ENCODE data around the gene PLCD3. TPM values are rescaled to one million over a fixed set of nuclear protein-coding genes. Genes with fewer than 3 reads are reported as not detected.

Gene PLCD3
- total RNA-seq, 2 experiments from 2014 or later, result 1.4 to 4.6 TPM

GRCh38 chr17:45139533-45139920 is 7.2 kb upstream of the PLCD3 start:
- Histone ChIP-seq H4K20me1 (ENCODE audit: insufficient read depth, low read length) (no peaks in the 10 kb centered on the region), H2AFZ (ENCODE audit: low read length) (no peak overlapping the region), H3K36me3 (ENCODE audit: insufficient read depth, low read length) (no peaks in the 10 kb centered on the region), H3K27ac (ENCODE audit: low read depth, low read length, poor library complexity, severe bottlenecking) (no peak overlapping the region), H3K79me2 (ENCODE audit: insufficient read depth, low read depth, low read length) (no peaks in the 10 kb centered on the region), H3K9me2 (ENCODE audit: insufficient read depth, low read length) (no peaks in the 10 kb centered on the region), H3K4me3 (ENCODE audit: low read depth, low read length, poor library complexity, severe bottlenecking) (no peak overlapping the region), H3K4me1 (ENCODE audit: insufficient read depth, low read length, poor library complexity, severe bottlenecking) (peaks cover 19% of the 10 kb centered on the region), H3K4me2 (ENCODE audit: low read length) (no peak overlapping the region), H3K9me3 (ENCODE audit: low read length) (no peaks in the 10 kb centered on the region)
- no peak for DNase-seq (ENCODE audit: low spot score)
- CTCF ChIA-PET (ENCODE audit: unreplicated experiment), result no interaction called here
- TSS peak; percentile 46 for BruUV-seq (replicated peaks)
- POLR2A ChIA-PET, result interaction anchor here (0.6 kb wide), 1 partner anchor 16 kb away, joined by 4 read pairs; no protein-coding TSS in a partner anchor
- intact Hi-C loops (cut with micrococcal nuclease; ENCODE audit: unreplicated experiment), result no loop called here
- no peak for TF ChIP-seq EZH2phosphoT487 (IDR thresholded peaks at IDR 0.05; ENCODE audit: borderline replicate concordance, low read depth, low read length)

- TF ChIP-seq EZH2phosphoT487 (IDR thresholded peaks at IDR 0.05; ENCODE audit: borderline replicate concordance, low read depth, low read length), result no peak
- TF ChIP-seq CTCF (conservative IDR thresholded peaks at IDR 0.05; ENCODE audit: low read length), result no peak
- Histone ChIP-seq H3K27ac (ENCODE audit: low read depth, low read length, poor library complexity, severe bottlenecking) (no peak overlapping the region), H3K4me1 (ENCODE audit: insufficient read depth, low read length, poor library complexity, severe bottlenecking) (peaks cover 16% of the 10 kb centered on the region), H3K9me3 (ENCODE audit: low read length) (no peaks in the 10 kb centered on the region), H3K4me2 (ENCODE audit: low read length) (no peak overlapping the region), H2AFZ (ENCODE audit: low read length) (no peak overlapping the region), H4K20me1 (ENCODE audit: insufficient read depth, low read length) (no peaks in the 10 kb centered on the region), H3K36me3 (ENCODE audit: insufficient read depth, low read length) (no peaks in the 10 kb centered on the region), H3K4me3 (ENCODE audit: low read depth, low read length, poor library complexity, severe bottlenecking) (no peak overlapping the region), H3K79me2 (ENCODE audit: insufficient read depth, low read depth, low read length) (no peaks in the 10 kb centered on the region), H3K9me2 (ENCODE audit: insufficient read depth, low read length) (no peaks in the 10 kb centered on the region)
- CTCF ChIA-PET (ENCODE audit: unreplicated experiment), result no interaction called here
- POLR2A ChIA-PET, result interaction anchor here (0.6 kb wide), 1 partner anchor 16 kb away, joined by 4 read pairs; no protein-coding TSS in a partner anchor
- no TSS peak for BruUV-seq (replicated peaks)
- no peak for DNase-seq (ENCODE audit: low spot score)
- intact Hi-C loops (cut with micrococcal nuclease; ENCODE audit: unreplicated experiment), result no loop called here
These were observed 6.7 kb upstream of the PLCD3 start for GRCh38 chr17:45138911-45139532.

- BruUV-seq (replicated peaks), result no TSS peak
- no peaks in the 10 kb centered on the region for H3K79me2 ChIP-seq (ENCODE audit: insufficient read depth, low read depth, low read length)
- ChIA-PET CTCF (ENCODE audit: unreplicated experiment) (no interaction called here), POLR2A (no interaction called here)
- no peaks in the 10 kb centered on the region for H3K9me3 ChIP-seq (ENCODE audit: low read length)
- H3K4me3 ChIP-seq (ENCODE audit: low read depth, low read length, poor library complexity, severe bottlenecking), result no peak overlapping the region
- H4K20me1 ChIP-seq (ENCODE audit: insufficient read depth, low read length), result no peaks in the 10 kb centered on the region
- no peak overlapping the region for H3K4me2 ChIP-seq (ENCODE audit: low read length)
- no peak overlapping the region for H3K27ac ChIP-seq (ENCODE audit: low read depth, low read length, poor library complexity, severe bottlenecking)
- TF ChIP-seq CTCF (conservative IDR thresholded peaks at IDR 0.05; ENCODE audit: low read length) (no peak), EZH2phosphoT487 (IDR thresholded peaks at IDR 0.05; ENCODE audit: borderline replicate concordance, low read depth, low read length) (no peak)
- intact Hi-C loops (cut with micrococcal nuclease; ENCODE audit: unreplicated experiment), result no loop called here
- no peak overlapping the region for H2AFZ ChIP-seq (ENCODE audit: low read length)
- DNase-seq (ENCODE audit: low spot score), result no peak
- no peaks in the 10 kb centered on the region for H3K9me2 ChIP-seq (ENCODE audit: insufficient read depth, low read length)
- peaks cover 15% of the 10 kb centered on the region for H3K4me1 ChIP-seq (ENCODE audit: insufficient read depth, low read length, poor library complexity, severe bottlenecking)
- no peaks in the 10 kb centered on the region for H3K36me3 ChIP-seq (ENCODE audit: insufficient read depth, low read length)
These were observed 5.4 kb upstream of the PLCD3 start for GRCh38 chr17:45137561-45138305.
